Left colon (tissue), 2 donors: ENCODE data around the gene CACNB4. TPM values are rescaled to one million over a fixed set of nuclear protein-coding genes. Genes with fewer than 3 reads are reported as not detected.

ENCODE experiments used
- ATAC-seq: fragments of 200-7000 bp; cut with Tn5 transposase; one replicate; pipeline ENCODE4 v1.9.1; 2020; ENCODE audit warnings: mild to moderate bottlenecking, moderate library complexity
- DNase-seq, 2 donors: peaks; one replicate each; pipeline ENCODE4 v3.0.0-alpha.2; 2020
- intact Hi-C, 2 donors: fragments of 100-400 bp; cut with DNase I in 1 of 2; cut with micrococcal nuclease in 1 of 2; formaldehyde crosslinking; loops; one replicate each; pipeline versions ENCODE4 v1.11.2 to v1.14.0; 2022; cut with DNase I, micrococcal nuclease
- total RNA-seq, 2 donors: library from RNA; stranded (reverse); fragmentation: NEBNext Ultra II Directional; extraction: Animal tissue kit (Norgen Biotek cat#: 25700); gene quantifications; one replicate each; pipeline ENCODE4 v1.2.1, GENCODE V29; 2021
- donor health status: DM: no; HTN: no; CAD: no.
- donor health status: DM: yes; HTN: yes; CAD: no.

The CACNB4 gene
- total RNA-seq, 2 donors from 2014 or later: 0.55 to 1.3 TPM

DNA sequence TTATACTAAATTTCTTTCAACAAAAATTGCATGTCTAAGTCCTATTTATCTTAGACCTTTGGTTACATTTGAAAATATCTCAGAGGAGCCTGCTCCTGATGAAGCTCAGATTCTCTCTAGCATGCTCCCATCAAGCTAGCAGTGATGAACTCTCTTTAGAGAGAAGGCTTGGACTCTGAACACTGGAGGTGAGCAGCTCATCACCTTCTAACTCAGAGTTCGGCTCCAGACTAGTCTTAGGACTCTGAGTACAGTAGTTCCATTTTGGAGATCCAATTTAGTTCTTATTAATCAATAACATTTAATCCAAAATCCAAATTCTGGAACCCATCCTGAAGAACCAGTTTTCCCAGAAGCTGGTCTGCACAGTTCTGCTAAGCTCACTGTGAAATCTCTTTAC lies 107.8 kb downstream of the CACNB4 start:
- no peak for ATAC-seq
- no peak for DNase-seq
- intact Hi-C loops: no loop called here

DNA sequence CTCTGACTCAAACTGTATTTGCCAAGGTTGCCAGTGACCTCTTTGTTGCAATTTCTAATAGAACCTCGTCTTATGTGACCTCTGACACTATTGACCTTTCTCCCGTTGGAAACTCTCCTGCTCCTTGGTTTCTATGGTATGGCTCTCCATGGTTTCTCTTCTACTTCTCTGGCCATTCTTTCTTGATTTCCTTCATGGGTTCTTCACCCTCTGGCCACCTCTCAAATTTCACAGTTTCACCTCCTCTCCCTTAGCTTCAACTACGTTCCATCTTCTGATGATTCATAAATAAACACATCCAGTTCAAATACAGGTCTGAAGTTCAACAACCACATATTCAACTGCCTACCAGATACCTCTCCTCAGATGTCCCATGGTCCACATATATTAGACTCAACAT lies 109.5 kb downstream of the CACNB4 start:
- no peak for DNase-seq
- intact Hi-C loops: no loop called here
- ATAC-seq: no peak

DNA sequence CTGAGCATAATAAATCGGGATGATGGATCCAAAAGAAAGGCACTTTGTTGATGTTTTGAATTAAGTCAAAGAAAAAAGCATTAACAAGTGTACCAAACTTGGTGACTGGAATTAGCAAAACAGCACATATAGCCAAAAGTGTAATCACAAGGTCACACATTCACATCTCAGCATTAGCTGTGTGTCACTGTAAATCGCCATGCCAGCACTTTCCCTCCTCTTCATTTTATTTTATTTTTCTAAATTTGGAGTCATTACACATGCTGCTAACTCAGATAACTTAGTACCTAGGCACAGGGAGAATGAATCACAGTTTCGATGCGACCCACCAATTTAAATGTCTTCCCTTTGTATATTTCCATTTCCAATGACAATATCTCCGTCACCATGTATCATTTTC lies 111.4 kb downstream of the CACNB4 start:
- ATAC-seq: no peak
- no peak for DNase-seq
- intact Hi-C loops: no loop called here

DNA sequence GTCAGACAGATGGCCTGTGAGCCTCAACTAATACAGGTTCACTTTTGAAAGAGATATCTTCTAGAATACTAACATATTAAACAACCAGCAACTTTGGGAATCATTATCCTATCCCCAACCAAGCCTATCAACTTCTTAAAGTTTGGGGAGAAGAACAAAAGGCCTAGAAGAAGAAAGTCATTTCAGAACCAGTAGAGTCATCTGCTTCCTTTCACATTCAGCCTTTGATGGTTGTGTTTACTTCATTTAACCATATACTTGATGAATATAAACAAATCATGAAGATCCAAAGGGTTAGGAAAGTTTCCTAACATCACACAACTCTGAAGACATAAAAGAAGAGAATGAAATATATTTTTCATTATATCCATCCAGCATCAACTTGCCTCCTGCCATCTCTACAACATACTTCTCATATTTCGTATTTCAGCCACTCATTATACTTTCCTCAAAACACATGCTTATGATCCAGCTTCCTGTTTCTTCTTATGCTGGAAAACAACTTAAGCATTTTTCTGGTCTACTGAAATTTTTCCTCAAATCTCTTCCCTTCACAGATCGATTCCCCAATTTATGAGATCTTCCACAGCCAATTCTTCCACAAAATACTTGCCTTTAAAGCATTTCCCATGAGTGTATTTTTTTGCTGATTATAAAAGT lies 114.3 kb downstream of the CACNB4 start:
- DNase-seq (no peak), ATAC-seq (no peak)
- intact Hi-C loops: no loop called here

DNA sequence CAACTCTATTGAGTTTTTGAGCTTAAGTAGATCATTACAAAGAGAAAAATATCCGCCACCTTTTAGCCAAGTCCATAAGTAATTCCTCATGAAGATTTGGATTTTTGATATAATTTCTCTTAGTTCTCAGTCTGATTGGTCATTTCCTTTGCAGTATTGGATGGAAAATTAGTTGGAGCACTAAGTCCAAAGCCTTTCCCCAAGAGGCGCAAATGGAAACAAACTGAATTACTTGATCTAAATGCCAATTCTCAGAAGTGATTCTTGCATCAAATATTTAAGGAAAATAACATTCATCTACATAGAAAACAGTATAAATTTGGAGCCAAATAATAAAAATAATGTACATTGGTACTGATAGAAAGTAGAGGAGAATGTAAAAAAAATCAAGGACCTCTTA lies 115.6 kb downstream of the CACNB4 start:
- intact Hi-C loops: no loop called here
- no peak for ATAC-seq
- no peak for DNase-seq

DNA sequence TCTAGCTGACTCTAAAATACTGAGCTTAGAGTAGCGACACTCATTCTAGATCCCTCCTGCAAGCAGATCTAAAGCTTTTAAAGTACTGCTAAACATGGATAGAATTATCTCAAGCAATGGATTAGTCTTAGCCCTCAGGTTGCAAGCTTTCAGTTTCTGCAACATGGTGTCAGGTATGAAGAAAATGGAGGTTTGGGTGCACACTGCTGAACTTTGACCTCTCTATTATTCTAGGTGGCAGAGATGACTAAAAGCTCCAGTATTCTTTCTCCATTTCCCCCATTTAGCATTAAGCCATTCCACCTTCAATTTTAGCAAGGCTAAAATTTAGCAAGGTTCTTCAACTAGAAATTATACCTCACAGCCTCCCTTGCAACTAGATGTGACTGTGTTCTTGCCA lies 117.0 kb downstream of the CACNB4 start:
- no peak for ATAC-seq
- intact Hi-C loops: no loop called here
- DNase-seq: no peak

DNA sequence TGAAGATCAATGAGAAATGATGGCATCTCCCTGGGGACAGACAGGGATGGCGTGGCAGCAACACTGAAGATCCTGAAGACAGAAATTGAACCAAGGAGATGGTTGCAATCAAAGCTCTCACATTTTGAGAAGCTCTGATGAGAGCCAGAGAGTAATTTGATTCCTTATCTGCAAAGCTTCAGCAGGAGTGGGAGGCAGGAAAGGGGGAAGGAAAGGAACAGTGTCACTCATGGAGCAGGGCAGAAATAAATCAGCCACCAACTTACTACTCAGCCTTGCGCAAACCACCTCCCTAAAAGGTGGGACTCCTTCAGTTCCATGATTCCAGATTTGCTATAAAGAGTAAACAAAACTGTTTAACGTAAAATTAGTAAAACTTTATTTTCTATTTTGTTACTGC lies 119.2 kb downstream of the CACNB4 start:
- no peak for ATAC-seq
- intact Hi-C loops: no loop called here

DNA sequence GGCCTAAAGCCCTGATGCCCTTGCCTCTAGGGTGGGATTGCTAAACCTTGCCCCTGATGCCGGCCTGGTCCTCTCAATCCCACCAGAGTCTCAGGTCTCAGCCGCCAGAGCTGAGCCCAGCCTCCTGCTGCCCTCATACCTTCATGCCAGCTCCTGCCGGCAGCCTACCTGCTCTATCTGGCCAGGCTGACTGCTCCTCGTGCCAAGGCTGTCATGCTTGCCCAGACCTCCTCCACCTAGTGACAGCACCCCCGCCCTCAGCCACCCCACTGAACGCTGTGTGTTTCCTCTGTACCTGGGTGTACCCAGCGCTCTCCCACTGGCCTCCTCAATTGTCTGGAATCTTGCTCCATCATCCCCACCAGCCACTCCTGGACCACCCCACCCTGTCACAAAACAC lies 120.1 kb downstream of the CACNB4 start:
- intact Hi-C loops: no loop called here
- no peak for DNase-seq
- ATAC-seq: no peak

More for the DNA sequence above, 119.2 kb downstream of the CACNB4 start:
- no peak for DNase-seq

DNA sequence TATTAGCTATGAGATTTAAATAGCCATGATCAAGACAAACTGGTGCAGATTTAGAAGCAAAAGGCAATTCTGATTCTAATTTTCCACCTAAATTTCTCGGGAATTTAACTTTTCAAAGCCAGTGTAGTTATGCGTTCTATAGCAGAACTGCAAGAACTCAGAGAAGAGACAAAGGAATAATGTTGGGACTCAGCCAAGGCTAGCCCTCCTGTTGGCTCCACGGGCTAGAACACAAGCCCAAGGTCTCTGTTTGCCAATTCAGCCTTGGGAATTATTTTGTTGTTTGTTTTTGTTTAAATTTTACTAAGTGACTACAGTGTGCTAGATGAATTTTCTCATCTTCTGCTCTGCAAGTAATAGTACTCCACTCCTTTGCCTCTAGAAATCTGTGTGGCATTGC lies 121.2 kb downstream of the CACNB4 start:
- intact Hi-C loops: no loop called here
- ATAC-seq (no peak), DNase-seq (no peak)

DNA sequence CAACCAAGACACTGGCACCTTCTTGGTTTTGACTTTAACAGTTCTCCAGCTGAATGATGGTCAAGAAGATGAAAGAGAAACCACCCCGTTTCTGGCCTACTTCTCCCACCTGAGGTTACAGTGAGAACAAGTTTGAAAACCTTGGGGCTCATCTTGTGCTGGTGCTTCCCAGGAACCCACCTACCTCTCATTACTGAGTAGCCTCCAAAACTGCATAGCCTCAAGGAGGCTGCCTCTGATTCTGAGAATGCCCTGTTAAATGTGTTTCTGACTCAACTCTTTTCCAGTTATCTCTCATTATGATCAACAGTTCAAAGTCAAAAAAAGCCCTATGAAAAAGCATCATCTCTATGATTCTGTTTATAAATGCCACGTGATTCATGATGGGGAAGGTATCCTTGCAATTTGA lies 121.9 kb downstream of the CACNB4 start:
- ATAC-seq (no peak), DNase-seq (no peak)
- intact Hi-C loops: no loop called here

DNA sequence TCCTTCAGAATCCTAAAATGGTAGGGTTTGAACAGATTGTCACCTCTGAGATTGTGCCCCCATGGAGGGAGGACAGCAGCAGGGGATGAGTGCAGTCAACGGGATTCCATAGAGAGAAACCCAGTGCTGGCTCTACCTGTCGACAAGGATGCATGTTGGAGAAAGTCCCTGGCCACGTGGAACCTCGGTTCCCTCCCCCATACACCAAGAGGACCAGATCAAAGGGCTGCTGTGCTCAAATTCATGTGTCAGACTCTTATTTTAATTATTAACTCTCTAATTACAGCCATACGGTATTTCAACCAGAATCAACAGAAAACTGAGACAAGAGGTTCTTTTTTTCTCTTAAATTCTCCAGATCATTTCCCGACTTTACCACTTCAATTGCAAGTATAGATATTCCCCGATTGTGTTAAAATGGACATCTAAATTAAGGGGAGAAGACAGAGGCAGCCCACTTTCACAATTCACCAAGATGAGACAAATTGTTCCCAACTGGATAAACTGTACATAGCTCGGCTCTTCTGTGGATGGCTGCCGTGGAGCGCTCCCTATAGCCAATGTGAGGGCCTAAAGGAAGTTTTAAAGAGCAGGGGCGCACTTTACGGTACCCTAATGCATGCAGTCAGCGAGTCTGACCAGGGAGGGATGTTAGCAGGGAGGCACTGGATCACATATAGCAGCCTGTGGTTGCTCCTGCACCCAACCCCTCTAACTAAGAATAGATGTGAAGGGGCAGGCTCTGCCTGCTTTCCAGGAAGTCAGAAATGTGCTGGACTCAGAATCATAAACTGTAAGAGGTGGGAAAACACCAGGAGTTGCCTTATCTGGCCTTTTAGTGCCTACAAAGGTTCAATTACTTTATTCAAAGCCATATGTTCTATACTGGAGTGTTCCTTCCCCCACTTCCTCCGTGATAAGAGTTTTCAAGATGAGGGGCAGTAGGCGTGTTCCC lies 123.1 kb downstream of the CACNB4 start:
- ATAC-seq (peak; percentile 40), DNase-seq (no peak)
- intact Hi-C loops: no loop called here

DNA sequence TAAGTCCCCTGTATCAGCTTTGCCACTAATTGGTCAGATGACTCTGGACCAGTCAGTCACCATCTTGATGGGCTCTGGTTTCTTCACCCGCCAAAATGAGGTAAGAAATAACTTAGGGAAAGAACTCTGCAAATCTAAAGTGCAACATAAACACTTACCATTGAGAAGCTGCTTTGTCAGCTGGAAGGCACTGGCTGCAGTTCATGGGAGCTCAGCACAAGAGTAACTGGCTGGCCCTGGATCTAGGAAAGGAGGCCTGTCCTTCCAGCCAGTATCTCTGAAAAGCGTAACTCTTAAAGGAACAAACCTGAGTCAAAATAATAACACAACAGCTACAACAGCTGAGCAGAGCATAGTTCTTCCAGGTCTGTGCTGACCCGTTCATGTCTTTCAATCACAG lies 123.9 kb downstream of the CACNB4 start:
- no peak for ATAC-seq

DNA sequence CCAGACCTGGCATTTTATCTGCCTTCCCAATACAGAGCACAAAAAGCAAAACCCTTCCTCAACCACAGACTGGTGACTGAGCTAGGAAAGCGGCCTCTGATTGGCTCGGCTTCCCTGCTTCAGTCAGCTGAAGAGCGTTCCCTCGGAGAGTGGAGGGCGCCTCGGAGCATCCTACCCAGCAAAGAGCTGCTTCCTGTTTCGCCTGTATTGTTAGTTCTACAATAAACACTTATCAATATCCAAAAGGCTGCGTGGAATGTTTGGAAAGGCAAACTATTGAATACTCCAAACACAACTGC lies 125.0 kb downstream of the CACNB4 start:
- ATAC-seq: no peak

More for the DNA sequence above, 123.9 kb downstream of the CACNB4 start:
- DNase-seq: no peak
- intact Hi-C loops: no loop called here

DNA sequence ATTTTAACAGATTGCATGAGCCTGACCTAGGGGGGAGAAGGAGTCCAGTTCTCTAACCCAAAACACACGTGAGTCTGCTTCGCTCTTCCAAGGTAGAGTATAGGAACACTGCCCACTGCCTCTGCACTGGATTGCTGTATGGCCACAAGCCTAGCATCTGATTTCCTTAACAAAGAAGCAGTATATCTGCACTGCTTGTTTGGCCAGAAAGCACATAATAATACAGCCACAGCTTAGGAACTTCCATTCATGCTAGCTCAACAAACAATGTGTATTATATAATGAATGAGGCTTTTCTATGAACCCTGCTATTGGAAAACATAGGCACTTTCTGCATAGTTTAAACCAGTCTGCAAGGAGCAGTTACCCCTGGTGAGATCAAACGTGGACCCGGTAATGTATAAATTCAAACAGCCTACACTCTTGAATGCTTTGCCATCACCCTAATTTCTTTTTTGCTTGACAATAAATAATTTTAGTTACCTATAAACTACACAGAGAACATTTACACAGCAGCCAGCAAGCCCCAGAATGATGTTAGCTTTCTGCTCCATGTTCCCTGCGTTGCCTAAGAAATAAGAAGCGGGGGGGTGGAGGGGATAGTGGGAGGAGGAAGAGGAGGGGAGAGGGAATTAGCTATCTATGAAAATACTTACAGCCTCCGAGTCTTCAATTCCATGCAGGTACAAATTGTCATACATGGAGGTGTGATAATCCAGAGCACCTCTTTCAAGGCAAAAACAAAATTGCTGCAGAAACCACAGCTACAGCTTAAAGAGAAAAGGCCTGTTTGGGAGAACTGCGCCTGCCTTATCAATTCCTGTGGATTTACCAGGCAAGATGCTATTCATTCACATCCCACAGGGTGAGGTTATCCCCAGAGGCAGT lies 125.6 kb downstream of the CACNB4 start:
- ATAC-seq (no peak), DNase-seq (no peak)
- intact Hi-C loops: no loop called here

More for the DNA sequence above, 125.0 kb downstream of the CACNB4 start:
- peak in 1 of 2 donors; percentile 4 for DNase-seq
- intact Hi-C loops: no loop called here

DNA sequence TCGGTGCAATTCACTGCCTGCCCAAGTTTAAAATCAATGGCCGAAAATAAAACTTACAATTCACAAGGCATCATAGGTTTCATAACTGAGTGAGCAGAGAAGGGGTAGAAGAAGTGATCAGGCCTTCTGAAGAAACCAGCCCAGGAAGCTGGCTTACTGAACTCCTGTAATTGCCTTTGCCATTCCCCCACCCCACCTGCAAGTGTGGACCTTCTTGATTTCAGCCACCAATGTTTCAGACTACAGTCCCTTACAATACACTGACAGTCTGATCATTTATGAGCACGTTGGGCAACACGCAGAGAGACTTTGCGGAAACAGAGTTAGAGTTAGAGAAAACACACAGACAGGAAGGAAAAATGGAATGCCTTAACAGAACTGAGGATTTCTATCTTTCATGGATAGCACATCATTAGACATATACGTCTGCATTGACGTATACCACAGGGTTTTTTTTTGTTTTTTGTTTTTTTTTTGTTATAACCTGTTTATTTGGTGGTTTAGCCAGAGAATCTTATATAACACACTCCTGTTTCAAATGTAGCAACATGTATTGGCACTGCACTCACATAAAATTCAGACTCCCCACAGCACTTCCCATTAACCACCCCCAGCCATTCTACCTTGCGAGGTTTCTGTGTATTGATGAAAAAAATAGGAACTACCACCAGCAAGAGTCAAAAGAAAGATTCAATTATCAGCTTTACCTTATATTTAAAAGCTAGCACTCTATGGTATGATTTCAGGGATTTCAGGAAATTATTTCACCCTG lies 126.4 kb downstream of the CACNB4 start:
- intact Hi-C loops: no loop called here
- no peak for ATAC-seq
- no peak for DNase-seq

DNA sequence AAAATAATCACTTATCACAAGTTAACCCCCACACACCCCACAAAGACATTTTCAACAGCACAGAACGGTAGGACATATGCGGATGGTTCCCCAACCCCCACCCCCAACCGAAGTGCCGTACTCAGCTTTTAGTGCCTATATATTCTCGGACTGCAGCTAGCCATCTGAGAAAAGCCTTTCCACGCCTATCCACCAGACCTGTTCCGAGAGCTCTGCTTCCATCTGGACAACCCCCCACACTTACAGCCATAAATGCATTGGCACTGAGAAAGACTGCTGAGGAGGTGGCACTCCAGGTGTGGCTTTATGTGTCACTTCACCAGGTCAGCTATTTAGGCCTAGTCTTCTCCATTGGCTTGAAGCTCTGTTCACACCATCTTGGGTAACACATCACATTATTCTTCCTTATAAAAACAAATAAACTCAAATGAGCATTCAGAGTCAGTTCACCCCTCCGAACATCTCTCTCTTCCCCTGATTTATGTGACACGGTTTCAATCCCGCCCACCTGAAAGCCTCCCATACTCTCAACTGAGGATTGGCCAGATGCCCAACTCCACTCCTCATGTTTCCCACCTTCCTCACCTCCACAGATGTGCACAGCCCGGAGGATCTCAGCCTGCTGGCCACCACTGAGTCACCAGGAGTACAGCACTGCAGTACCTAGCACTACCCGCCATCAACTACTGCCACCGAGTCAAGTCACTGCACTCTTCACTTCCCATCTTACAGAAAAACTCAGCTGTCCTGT lies 127.4 kb downstream of the CACNB4 start:
- DNase-seq (no peak), ATAC-seq (no peak)
- intact Hi-C loops: no loop called here

DNA sequence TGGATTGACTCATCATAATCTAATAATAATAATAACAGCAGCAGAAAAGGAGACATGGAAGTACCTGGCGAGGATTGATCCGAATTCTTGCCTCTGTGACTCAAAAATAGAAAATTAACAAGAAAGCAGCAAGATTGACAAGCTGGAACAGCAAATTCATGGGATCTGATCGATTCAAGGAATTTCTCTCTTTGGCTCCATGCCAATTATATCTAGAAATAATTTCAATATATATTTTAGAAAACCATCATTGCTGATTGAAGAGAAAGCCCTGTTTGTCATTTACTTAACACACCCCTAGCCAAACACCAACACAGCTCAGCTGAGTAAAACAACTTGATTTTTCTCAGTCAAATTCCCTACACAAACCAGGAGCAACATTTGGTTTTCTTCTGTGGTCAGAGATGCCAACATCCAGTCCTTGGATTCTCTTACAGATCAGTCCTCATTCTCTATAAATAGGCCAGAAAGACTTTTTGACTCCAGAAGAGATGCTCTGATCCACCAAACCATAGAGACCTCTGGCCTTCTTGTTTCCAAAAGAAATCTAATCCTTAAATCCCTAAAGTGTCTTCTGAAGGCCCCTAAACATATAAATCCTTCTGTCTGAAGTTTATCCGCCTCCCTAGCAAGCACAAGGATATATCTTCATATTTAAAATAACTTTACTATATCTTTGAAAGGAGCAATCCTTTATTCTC lies 129.9 kb downstream of the CACNB4 start:
- ATAC-seq: no peak
- no peak for DNase-seq
- intact Hi-C loops: no loop called here
